Type B pancreatic cell (in vitro differentiated cells): ENCODE data around the gene SUMF2. TPM values are rescaled to one million over a fixed set of nuclear protein-coding genes. Genes with fewer than 3 reads are reported as not detected.

Experiments used
- DNase-seq: peaks from one replicate; pipeline ENCODE4 v3.0.0; 2021; ENCODE audit warnings: mixed read lengths; ENCODE audit not compliant: unreplicated experiment; ENCODE audit errors: extremely low spot score
- H3K27ac Mint-ChIP-seq: 2 replicates; pipeline ENCODE4 v1.8.0; 2021; ENCODE audit warnings: mild to moderate bottlenecking, mixed read lengths
- H3K27me3 Mint-ChIP-seq: 2 replicates; pipeline ENCODE4 v1.8.0; 2021; ENCODE audit warnings: mixed read lengths
- H3K36me3 Mint-ChIP-seq: 2 replicates; pipeline ENCODE4 v1.8.0; 2021; ENCODE audit warnings: mixed read lengths
- H3K4me1 Mint-ChIP-seq: one replicate; pipeline ENCODE4 v1.8.0; 2021; ENCODE audit warnings: mixed read lengths; ENCODE audit not compliant: unreplicated experiment
- H3K4me3 Mint-ChIP-seq: 2 replicates; pipeline ENCODE4 v1.8.0; 2021; ENCODE audit warnings: mild to moderate bottlenecking, mixed read lengths
- H3K9me3 Mint-ChIP-seq: 2 replicates; pipeline ENCODE4 v1.8.0; 2021; ENCODE audit warnings: mixed read lengths
- CTCF ChIP-seq: fragments of 200-600 bp; sonication (generic); conservative IDR thresholded peaks from 2 replicates; pipeline ENCODE4 v1.5.0; 2021; ENCODE audit warnings: antibody characterized with exemption, mild to moderate bottlenecking
- total RNA-seq: library from RNA; stranded (reverse); gene quantifications from 2 replicates; pipeline ENCODE4 v1.2.1, GENCODE V29; 2021; ENCODE audit warnings: low replicate concordance

The SUMF2 gene
- total RNA-seq, 1 donor from 2014 or later = 125 TPM

- no peak overlapping the region for H3K27ac Mint-ChIP-seq
- DNase-seq = no peak
- no peaks in the 10 kb centered on the region for H3K27me3 Mint-ChIP-seq
- H3K9me3 Mint-ChIP-seq = no peaks in the 10 kb centered on the region
- H3K4me1 Mint-ChIP-seq = no peaks in the 10 kb centered on the region
- TF ChIP-seq CTCF = no peak
- no peak overlapping the region for H3K4me3 Mint-ChIP-seq
- H3K36me3 Mint-ChIP-seq = no peaks in the 10 kb centered on the region
Observed at GRCh38 chr7:56127241-56127975, 63.3 kb downstream of the SUMF2 start.

Other genes starting within 250 kb of the SUMF2 start
- 0.07 TPM in 1 of 2 replicates, not detected in the other for gene SEPTIN14, start 201.5 kb upstream of the SUMF2 start, total RNA-seq
- 4.7 and 6.4 TPM in 2 replicates for gene ZNF713, start 176.8 kb upstream of the SUMF2 start, total RNA-seq
- 19.7 and 20.1 TPM in 2 replicates for gene MRPS17, start 112.4 kb upstream of the SUMF2 start, total RNA-seq
- gene NIPSNAP2, start 99.7 kb upstream of the SUMF2 start, total RNA-seq = 46.5 and 54.9 TPM in 2 replicates
- 20.1 and 28.6 TPM in 2 replicates for gene PSPH, start 12.8 kb upstream of the SUMF2 start, total RNA-seq
- gene CCT6A, start 12.5 kb upstream of the SUMF2 start, total RNA-seq = 128 and 151 TPM in 2 replicates
- 1.8 TPM in 1 of 2 replicates, not detected in the other for gene PHKG1, start 28.7 kb downstream of the SUMF2 start, total RNA-seq
- 61.8 and 251 TPM in 2 replicates for gene CHCHD2, start 42.2 kb downstream of the SUMF2 start, total RNA-seq
- not detected in 2 replicates for gene NUPR2, start 52.1 kb downstream of the SUMF2 start, total RNA-seq